Right forelimb (tissue), 1 donor: ENCODE data around the gene UGT2A2.

Experiments used
- DNase-seq: peaks from one replicate; pipeline ENCODE4 v3.0.0-alpha.2; 2018

The UGT2A2 gene

GRCh38 chr4:69568787-69569186, 70.7 kb downstream of the UGT2A2 start:
- no peak for DNase-seq

GRCh38 chr4:69563424-69563823, 76.0 kb downstream of the UGT2A2 start:
- DNase-seq, result no peak

- no peak for DNase-seq
These were observed 89.8 kb downstream of the UGT2A2 start for GRCh38 chr4:69549651-69550050.

GRCh38 chr4:69546134-69546765, 93.2 kb downstream of the UGT2A2 start:
- no peak for DNase-seq
